DND-41 (cell line): ENCODE results near the gene PCID2.

Experiments
- ATAC-seq: fragments of 200-7000 bp; cut with Tn5 transposase; 3 replicates; pipeline ENCODE4 v1.9.1; 2021; ENCODE audit warnings: low read depth; ENCODE audit not compliant: insufficient read depth
- DNase-seq: peaks from one replicate; pipeline ENCODE4 v3.0.0-alpha.2; 2020
- H2AFZ ChIP-seq: 2 replicates; pipeline ENCODE4 v1.6.0; 2012; ENCODE audit warnings: low read depth, low read length
- H3K27ac ChIP-seq: 2 replicates; pipeline ENCODE4 v1.5.1; 2012; ENCODE audit warnings: low read length, inconsistent platforms
- H3K27me3 ChIP-seq: fragments of 200-600 bp; sonication (generic); 2 replicates; pipeline ENCODE4 v1.6.0; 2012; ENCODE audit warnings: low read length, mild to moderate bottlenecking, inconsistent platforms; ENCODE audit not compliant: insufficient read depth, poor library complexity
- H3K36me3 ChIP-seq: 2 replicates; pipeline ENCODE4 v1.5.1; 2012; ENCODE audit warnings: low read length, inconsistent platforms; ENCODE audit not compliant: insufficient read depth
- H3K4me1 ChIP-seq: 2 replicates; pipeline ENCODE4 v1.5.1; 2012; ENCODE audit warnings: mild to moderate bottlenecking, low read length; ENCODE audit not compliant: insufficient read depth
- H3K4me2 ChIP-seq: 2 replicates; pipeline ENCODE4 v1.6.0; 2012; ENCODE audit warnings: mild to moderate bottlenecking, moderate library complexity, low read length, inconsistent platforms; ENCODE audit not compliant: insufficient read depth
- H3K4me3 ChIP-seq, 2 experiments: fragments of 200-600 bp in 1 of 2; shearing (Covaris generic) in 1 of 2; 2 replicates each; pipeline ENCODE4 v1.5.1; 2012 to 2016; ENCODE audit warnings: inconsistent platforms in 2 of 2, low read length in 2 of 2, mild to moderate bottlenecking in 2 of 2, low read depth in 1 of 2, moderate library complexity in 1 of 2
- H3K79me2 ChIP-seq: 2 replicates; pipeline ENCODE4 v1.6.0; 2012; ENCODE audit warnings: low read length, inconsistent platforms; ENCODE audit not compliant: insufficient read depth
- H3K9ac ChIP-seq: 2 replicates; pipeline ENCODE4 v1.6.0; 2012; ENCODE audit warnings: low read depth, mild to moderate bottlenecking, inconsistent platforms, low read length, moderate library complexity
- H3K9me3 ChIP-seq: 2 replicates; pipeline ENCODE4 v1.5.1; 2012; ENCODE audit warnings: low read length, moderate library complexity, mild to moderate bottlenecking, inconsistent platforms; ENCODE audit not compliant: insufficient read depth, severe bottlenecking
- H4K20me1 ChIP-seq: 2 replicates; pipeline ENCODE4 v1.6.0; 2012; ENCODE audit warnings: low read length; ENCODE audit not compliant: insufficient read depth
- CTCF ChIP-seq: IDR thresholded peaks from 2 replicates; pipeline ENCODE4 v1.5.1; 2012; ENCODE audit warnings: borderline replicate concordance, low read length, moderate library complexity, mild to moderate bottlenecking; ENCODE audit not compliant: poor library complexity, severe bottlenecking; ENCODE audit errors: extremely low read depth
- EZH2 ChIP-seq: IDR thresholded peaks from 3 replicates; pipeline ENCODE4 v1.6.1; 2012; ENCODE audit warnings: borderline replicate concordance, low read depth, mild to moderate bottlenecking, moderate library complexity, low read length, inconsistent platforms; ENCODE audit not compliant: severe bottlenecking

The PCID2 gene

GRCh38 chr13:113149711-113150549, 58.5 kb downstream of the PCID2 start:
- TF ChIP-seq EZH2, result no peak
- TF ChIP-seq CTCF, result no peak
- H3K27me3 ChIP-seq, result no peaks in the 10 kb centered on the region

GRCh38 chr13:113148940-113149503, 59.4 kb downstream of the PCID2 start:
- no peaks in the 10 kb centered on the region for H3K36me3 ChIP-seq
- H3K79me2 ChIP-seq, result no peaks in the 10 kb centered on the region
- peaks cover 14% of the 10 kb centered on the region for H3K4me1 ChIP-seq
- H3K9ac ChIP-seq, result no peak overlapping the region
- H3K9me3 ChIP-seq, result no peaks in the 10 kb centered on the region
- no peaks in the 10 kb centered on the region for H3K27me3 ChIP-seq
- TF ChIP-seq EZH2, result no peak
- TF ChIP-seq CTCF, result no peak
- no peak overlapping the region for H3K4me2 ChIP-seq
- H4K20me1 ChIP-seq, result no peaks in the 10 kb centered on the region; the same call in 1 of the 2 replicates
- no peak for ATAC-seq
- no peak for DNase-seq
- no peak overlapping the region for H3K4me3 ChIP-seq
- H2AFZ ChIP-seq, result no peak overlapping the region
- H3K27ac ChIP-seq, result no peak overlapping the region

More at GRCh38 chr13:113149711-113150549, 58.5 kb downstream of the PCID2 start:
- H3K4me1 ChIP-seq, result peaks cover 20% of the 10 kb centered on the region
- DNase-seq (no peak), ATAC-seq (no peak)
- no peaks in the 10 kb centered on the region for H3K79me2 ChIP-seq
- no peak overlapping the region for H3K9ac ChIP-seq
- no peaks in the 10 kb centered on the region for H3K9me3 ChIP-seq
- H3K4me3 ChIP-seq, result no peak overlapping the region
- no peak overlapping the region for H2AFZ ChIP-seq
- H3K36me3 ChIP-seq, result no peaks in the 10 kb centered on the region
- H3K4me2 ChIP-seq, result no peak overlapping the region
- no peak overlapping the region for H3K27ac ChIP-seq
- H4K20me1 ChIP-seq, result no peaks in the 10 kb centered on the region; the same call in 1 of the 2 replicates

- H4K20me1 ChIP-seq, result no peaks in the 10 kb centered on the region; the same call in 1 of the 2 replicates
- no peak overlapping the region for H3K4me3 ChIP-seq
- H3K27ac ChIP-seq, result no peak overlapping the region
- H3K36me3 ChIP-seq, result no peaks in the 10 kb centered on the region
- no peak for TF ChIP-seq CTCF
- no peak for TF ChIP-seq EZH2
- no peak for DNase-seq
- peaks cover 10% of the 10 kb centered on the region for H3K4me1 ChIP-seq
- H3K79me2 ChIP-seq, result no peaks in the 10 kb centered on the region
- no peak for ATAC-seq
- no peaks in the 10 kb centered on the region for H3K27me3 ChIP-seq
- H3K4me2 ChIP-seq, result no peak overlapping the region
- H3K9ac ChIP-seq, result no peak overlapping the region
- H2AFZ ChIP-seq, result no peak overlapping the region
- H3K9me3 ChIP-seq, result no peaks in the 10 kb centered on the region
Measured at GRCh38 chr13:113148407-113148806, 60.1 kb downstream of the PCID2 start.
